Measurements from ENCODE around the gene CHRNA9.

- TF ChIP-seq CTCF (IDR thresholded peaks at IDR 0.05) = no peak
- TF ChIP-seq ZFX (IDR thresholded peaks at IDR 0.05; ENCODE audit: borderline replicate concordance) = no peak
Measured at GRCh38 chr4:40357738-40358137, 22.6 kb downstream of the CHRNA9 start.

All from 22Rv1 (cell line).